Ovary (tissue), 3 donors: ENCODE data around the gene UPK3A.

Experiments used
- POLR2A ChIP-seq: fragments of 450-650 bp; IDR thresholded peaks from one replicate; pipeline ENCODE4 v1.6.1; 2017; ENCODE audit warnings: antibody characterized with exemption, mild to moderate bottlenecking, moderate library complexity
- TF ChIP-seq, protein P1 (sequence below), 3 donors: fragments of 450-650 bp in 2 of 3; fragments of 200-600 bp in 1 of 3; IDR thresholded peaks; one replicate each; pipeline versions ENCODE4 v1.5.1 to v1.8.0; 2016 to 2022; ENCODE audit warnings: antibody characterized with exemption in 3 of 3, mild to moderate bottlenecking in 1 of 3
- donor health status: DM: no; HTN: no; CAD: no.

DNA sequence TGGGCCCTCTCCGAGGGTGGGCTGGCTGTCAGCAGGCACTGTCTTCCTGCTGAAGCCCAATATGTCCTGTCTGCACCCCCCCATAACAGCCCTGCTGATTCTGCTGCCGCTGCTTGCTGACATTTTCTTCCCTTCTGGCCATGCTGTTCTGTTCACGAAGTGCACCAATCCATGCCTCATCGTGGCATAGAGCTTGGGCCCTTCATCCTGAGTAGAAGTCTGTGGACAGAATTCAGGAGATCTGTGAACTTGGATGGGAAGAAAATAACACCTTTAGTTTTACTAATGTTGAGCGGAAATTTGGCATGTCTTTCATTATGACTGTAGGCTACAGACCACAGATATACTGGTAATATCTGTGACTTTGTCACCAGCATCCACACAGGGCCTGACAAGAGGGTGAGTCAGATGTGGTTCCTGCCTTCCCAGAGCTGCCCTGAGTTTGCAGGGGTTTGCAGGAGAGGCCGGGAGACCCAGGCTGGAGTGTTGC is 29.9 kb upstream of the UPK3A start:
- TF ChIP-seq POLR2A = no peak
- TF ChIP-seq, protein P1, sequence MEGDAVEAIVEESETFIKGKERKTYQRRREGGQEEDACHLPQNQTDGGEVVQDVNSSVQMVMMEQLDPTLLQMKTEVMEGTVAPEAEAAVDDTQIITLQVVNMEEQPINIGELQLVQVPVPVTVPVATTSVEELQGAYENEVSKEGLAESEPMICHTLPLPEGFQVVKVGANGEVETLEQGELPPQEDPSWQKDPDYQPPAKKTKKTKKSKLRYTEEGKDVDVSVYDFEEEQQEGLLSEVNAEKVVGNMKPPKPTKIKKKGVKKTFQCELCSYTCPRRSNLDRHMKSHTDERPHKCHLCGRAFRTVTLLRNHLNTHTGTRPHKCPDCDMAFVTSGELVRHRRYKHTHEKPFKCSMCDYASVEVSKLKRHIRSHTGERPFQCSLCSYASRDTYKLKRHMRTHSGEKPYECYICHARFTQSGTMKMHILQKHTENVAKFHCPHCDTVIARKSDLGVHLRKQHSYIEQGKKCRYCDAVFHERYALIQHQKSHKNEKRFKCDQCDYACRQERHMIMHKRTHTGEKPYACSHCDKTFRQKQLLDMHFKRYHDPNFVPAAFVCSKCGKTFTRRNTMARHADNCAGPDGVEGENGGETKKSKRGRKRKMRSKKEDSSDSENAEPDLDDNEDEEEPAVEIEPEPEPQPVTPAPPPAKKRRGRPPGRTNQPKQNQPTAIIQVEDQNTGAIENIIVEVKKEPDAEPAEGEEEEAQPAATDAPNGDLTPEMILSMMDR (IDR thresholded peaks at IDR 0.05) = no peak
